Hippocampal formation (tissue), 2 donors: ENCODE measurements around the gene PSAP.
A peak's percentile ranks its signal among the peaks of the same experiment; 100 is the strongest.
"Not testable (repeated sequence)": the region's sequence is repeated elsewhere in the genome, so short reads cannot be mapped to it uniquely, and the experiment has no call there.

ENCODE experiments used
- DNase-seq, 2 donors: peaks; one replicate each; lab custom pipeline; 2025; lab: John Stamatoyannopoulos, UW

The PSAP gene

GRCh38 chr10:71873582-71874211, 22.6 kb upstream of the PSAP start:
- no peak for DNase-seq

- not testable (repeated sequence) for DNase-seq
These were observed 18.6 kb upstream of the PSAP start for GRCh38 chr10:71869601-71870000.

- peak in 1 of 2 donors; percentile 21 for DNase-seq
These were observed 17.2 kb upstream of the PSAP start for GRCh38 chr10:71868192-71868697.

- DNase-seq: no peak
These were observed 14.6 kb upstream of the PSAP start for GRCh38 chr10:71865561-71866041.

GRCh38 chr10:71864911-71865361, 13.9 kb upstream of the PSAP start:
- no peak for DNase-seq

GRCh38 chr10:71863203-71863602, 12.2 kb upstream of the PSAP start:
- no peak for DNase-seq

GRCh38 chr10:71860243-71861029, 9.4 kb upstream of the PSAP start:
- peak; percentile 93 to 98 for DNase-seq

- DNase-seq: no peak
These were observed 7.2 kb upstream of the PSAP start for GRCh38 chr10:71857934-71858890.

GRCh38 chr10:71856619-71857018, 5.6 kb upstream of the PSAP start:
- DNase-seq: no peak

GRCh38 chr10:71854031-71854430, 3.0 kb upstream of the PSAP start:
- peak; percentile 27 to 77 for DNase-seq

GRCh38 chr10:71852355-71852937, 1.4 kb upstream of the PSAP start:
- peak in 1 of 2 donors; percentile 27 for DNase-seq

- DNase-seq: not testable (repeated sequence)
These were observed 529 bp upstream of the PSAP start for GRCh38 chr10:71851465-71852095.

- no peak for DNase-seq
These were observed 869 bp downstream of the PSAP start for GRCh38 chr10:71850021-71850742.

GRCh38 chr10:71849461-71849908, 1.6 kb downstream of the PSAP start:
- no peak for DNase-seq

- no peak for DNase-seq
These were observed 2.5 kb downstream of the PSAP start for GRCh38 chr10:71848325-71849275.

GRCh38 chr10:71847418-71847817, 3.6 kb downstream of the PSAP start:
- DNase-seq: no peak

- no peak for DNase-seq
These were observed 4.2 kb downstream of the PSAP start for GRCh38 chr10:71846816-71847215.

GRCh38 chr10:71845410-71846405, 5.3 kb downstream of the PSAP start:
- no peak for DNase-seq
